Activated naive CD4-positive, alpha-beta T cell (primary cell): Measurements from ENCODE around the gene SHOX.
"Not testable (repeated sequence)": the region's sequence is repeated elsewhere in the genome, so short reads cannot be mapped to it uniquely, and the experiment has no call there.

Experiments used
- DNase-seq, 4 experiments: peaks; one replicate each; lab custom pipeline; 2025; lab: John Stamatoyannopoulos, UW

Gene SHOX

DNA sequence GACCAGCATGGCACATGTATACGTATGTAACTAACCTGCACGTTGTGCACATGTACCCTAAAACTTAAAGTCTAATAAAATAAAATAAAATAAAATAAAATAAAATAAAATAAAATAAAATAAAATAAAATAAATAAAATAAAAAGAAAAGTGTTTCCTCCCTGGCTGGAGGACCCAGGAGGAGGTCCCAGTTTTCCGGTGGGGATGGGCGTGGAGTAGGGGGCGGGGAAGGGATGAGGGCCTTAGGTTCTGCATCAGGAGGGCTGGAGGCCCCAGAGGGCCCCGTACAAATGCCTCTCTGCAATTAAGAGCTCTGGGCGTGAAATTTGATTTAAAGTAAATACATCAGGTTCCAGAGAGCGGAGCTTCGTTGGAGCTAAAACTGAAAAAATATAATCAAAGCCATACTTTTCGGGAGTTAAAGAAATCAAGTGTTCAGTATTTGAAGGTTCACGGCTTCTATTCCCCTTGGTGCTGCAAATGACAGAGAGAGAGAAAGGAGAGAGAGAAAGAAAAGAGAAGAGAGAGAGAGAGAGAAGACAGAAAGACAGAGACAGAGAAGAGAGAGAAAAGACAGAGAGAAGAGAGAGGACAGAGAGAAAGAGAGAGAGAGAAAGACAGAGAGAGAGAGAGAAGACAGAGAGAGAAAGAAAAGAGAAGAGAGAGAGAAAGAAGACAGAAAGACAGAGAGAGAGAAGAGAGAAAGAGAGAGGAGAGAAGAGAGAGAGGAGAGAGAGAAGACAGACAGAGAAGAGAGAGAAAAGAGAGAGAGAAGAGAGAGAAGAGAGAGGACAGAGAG is 8.7 kb upstream of the SHOX start:
- no peak for DNase-seq

DNA sequence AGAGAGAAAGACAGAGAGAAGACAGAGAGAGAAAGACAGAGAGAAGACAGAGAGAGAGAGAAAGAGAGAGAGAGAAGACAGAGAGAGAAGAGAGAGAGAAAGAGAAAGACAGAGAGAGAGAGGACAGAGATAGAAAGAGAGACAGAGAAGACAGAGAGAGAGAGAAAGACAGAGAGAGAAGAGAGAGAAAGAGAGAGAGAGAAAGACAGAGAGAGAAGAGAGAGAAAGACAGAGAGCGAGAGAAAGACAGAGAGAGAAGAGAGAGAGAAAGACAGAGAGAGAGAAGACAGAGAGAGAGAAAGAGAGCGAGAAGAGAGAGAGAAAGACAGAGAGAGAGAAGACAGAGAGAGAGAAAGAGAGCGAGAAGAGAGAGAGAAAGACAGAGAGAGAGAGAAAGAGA is 7.8 kb upstream of the SHOX start:
- DNase-seq, result not testable (repeated sequence)

DNA sequence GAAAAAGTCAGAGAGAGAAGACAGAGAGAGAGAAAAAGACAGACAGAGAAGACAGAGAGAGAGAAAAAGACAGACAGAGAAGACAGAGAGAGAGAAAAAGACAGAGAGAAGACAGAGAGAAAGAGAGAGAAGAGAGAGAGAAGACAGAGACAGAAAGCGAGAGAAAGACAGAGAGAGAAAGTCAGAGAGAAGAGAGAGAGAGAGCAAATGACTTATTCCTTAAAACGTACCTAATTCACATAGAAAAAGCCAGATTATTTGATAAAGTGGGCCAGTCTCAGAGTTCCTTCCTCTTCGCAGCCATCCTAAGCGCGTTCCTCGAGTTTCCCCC is 7.4 kb upstream of the SHOX start:
- DNase-seq, result no peak

DNA sequence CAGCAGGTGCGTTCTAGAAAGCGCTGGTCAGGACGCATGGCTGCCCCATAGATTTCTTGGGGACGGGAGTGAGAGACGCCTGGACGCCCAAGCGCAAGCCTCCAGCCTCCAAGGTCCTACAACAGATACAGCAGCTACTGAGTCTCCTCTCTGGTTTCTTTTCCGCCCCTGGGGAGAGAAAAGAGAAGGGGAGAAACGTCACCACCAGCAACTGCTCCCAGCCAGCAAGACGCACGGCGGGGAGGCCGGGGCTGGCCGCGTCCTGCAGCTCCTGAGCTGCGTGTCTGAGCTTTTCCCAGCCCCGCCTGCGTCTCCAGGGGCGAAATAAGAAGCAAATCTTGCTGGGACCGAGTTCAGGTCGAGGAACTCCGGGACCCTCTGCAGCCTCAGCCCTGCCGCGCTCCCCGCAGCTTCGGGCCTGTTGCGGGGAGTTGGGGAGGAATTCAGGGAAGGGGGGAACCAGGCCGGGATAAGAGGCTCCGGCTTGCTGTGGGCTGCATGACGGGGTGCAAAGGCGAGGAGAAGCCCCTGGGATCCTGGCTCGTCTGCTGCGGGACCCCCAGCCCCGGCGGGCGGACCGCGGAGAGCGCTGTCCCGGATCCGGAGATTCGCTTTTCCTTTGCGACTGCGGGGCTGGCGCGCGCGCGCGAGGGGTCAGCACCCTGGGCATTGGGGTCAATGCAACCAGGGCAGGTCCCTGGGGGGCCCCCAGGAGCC is 6.8 kb upstream of the SHOX start:
- no peak for DNase-seq

DNA sequence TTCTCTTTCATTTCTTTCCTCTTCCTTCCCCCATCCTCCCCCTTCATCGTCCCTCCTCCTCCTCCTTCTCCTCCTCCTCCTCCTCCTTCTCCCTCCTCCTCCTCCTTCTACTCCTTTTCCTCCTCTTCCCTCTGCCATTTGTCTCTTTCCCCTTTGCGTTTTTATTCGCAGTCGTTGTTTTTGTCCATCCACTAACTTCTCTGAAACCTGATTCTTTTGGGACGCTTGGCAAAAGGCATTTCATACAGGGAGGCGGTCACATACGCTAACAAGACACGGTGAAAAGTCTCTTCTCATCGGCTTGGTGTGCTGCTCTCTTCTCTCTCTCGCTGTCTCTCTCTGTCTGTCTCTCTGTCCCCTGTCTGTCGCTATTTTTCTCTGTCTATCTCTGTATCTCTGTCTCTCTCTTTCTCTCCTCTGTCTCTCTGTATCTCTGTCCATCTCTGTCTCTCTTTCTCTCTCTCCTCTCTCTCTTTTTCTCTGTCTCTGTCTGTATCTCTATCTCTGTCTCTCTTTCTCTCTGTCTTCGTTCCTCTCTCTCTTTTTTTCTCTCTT is 5.4 kb upstream of the SHOX start:
- no peak for DNase-seq

DNA sequence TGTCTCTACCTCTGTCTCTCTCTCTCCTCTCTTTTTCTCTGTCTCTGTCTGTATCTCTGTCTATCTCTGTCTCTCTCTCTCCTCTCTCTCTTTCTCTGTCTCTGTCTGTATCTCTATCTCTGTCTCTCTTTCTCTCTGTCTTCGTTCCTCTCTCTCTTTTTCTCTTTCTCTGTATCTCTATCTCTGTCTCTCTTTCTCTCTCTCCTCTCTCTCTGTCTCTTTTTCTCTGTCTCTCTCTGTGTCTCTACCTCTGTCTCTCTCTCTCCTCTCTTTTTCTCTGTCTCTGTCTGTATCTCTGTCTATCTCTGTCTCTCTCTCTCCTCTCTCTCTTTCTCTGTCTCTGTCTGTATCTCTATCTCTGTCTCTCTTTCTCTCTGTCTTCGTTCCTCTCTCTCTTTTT is 4.5 kb upstream of the SHOX start:
- DNase-seq, result not testable (repeated sequence)

DNA sequence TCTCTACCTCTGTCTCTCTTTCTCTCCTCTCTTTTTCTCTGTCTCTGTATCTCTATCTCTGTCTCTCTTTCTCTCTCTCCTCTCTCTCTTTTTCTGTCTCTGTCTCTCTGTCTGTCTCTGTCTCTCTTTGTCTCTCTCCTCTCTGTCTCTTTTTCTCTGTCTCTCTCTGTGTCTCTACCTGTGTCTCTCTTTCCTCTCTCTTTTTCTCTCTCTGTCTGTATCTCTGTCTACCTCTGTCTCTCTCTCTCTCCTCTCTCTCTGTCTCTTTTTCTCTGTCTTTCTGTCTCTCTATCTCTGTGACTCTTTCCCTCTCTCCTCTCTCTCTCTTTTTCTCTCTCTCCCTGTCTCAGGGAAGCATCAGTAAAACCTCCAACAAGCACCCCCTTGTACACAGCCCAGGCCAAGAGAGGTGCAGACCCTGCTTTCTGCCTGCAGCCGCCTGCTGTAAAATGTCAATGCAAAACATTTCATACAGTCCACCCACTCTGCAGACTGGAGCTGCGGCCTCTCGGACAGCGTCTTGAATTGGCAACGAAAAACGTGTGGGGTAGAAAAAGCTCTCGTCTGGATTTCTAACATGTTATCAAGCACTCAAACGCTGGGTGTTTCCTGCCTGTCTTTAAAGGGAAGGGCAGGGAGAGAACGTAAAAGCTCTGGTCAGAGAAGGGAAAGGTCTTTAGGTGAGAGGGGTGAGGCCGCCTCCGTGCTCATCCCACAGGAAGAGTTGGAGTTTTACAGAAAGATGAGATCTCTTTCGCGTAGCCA is 3.7 kb upstream of the SHOX start:
- DNase-seq, result no peak

DNA sequence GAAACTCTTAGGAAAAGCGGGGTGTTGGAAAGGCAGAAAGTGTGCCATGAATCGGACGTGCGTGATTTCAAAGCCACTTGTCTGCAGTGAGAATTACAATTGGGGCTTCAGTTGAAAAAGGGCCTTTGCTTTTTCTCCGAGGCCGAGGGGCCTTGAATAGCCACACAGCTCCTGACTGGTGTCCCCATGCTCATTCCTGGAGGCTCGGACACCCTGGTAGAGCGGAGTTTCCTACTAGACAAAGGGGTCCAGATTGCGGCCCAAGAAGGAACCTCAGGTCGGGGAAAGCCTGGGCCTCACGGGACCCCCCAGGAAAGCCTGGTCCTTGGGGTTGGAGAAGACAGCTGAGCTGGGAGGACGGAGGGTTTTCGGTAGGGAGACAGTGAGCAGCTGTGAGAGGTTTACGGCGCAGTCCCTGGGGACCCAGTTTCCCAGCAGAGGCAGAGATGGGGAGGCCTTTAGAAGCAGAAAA is 3.0 kb upstream of the SHOX start:
- no peak for DNase-seq

DNA sequence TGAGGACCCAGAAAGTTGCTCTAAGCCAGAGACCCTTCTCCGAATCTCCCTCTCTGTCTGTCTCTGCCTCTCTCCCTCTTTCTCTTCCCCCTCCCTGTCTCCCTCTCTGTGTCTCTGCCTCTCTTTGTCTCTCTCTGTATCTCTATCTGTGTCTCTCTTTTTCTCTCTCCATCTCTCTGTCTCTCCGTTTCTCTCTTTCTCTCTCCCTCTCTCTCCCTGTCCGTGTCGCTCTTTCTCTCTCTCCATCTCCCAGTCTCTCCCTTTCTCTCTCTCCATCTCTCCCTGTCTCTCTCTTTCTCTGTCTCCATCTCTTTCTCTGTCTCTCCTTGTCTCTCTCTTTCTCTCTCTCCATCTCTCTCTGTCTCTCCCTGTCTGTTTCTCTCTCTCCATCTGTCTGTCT is 2.6 kb upstream of the SHOX start:
- no peak for DNase-seq

DNA sequence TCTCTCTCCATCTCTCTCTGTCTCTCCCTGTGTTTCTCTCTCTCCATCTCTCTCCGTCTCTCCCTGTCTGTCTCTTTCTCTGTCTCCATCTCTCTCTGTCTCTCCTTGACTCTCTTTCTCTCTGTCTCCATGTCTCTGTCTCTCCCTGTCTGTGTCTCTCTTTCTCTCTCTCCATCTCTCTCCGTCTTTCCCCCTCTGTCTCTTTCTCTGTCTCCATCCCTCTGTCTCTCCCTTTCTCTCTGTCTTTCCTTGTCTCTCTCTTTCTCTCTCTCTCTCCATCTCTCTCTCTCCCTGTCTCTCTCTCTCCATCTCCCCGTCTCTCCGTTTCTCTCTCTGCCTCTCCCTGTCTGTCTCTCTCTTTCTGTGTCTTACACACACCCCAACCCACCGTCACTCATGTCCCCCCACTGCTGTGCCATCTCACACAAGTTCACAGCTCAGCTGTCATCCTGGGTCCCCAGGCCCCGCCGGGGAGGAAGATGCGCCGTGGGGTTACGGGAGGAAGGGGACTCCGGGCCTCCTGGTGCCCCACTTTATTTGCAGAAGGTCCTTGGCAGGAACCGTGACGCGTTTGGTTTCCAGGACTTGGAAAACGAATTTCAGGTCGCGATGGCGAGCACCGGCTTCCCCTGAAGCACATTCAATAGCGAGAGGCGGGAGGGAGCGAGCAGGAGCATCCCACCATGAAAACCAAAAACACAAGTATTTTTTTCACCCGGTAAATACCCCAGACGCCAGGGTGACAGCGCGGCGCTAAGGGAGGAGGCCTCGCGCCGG is 1.2 kb upstream of the SHOX start:
- no peak for DNase-seq

DNA sequence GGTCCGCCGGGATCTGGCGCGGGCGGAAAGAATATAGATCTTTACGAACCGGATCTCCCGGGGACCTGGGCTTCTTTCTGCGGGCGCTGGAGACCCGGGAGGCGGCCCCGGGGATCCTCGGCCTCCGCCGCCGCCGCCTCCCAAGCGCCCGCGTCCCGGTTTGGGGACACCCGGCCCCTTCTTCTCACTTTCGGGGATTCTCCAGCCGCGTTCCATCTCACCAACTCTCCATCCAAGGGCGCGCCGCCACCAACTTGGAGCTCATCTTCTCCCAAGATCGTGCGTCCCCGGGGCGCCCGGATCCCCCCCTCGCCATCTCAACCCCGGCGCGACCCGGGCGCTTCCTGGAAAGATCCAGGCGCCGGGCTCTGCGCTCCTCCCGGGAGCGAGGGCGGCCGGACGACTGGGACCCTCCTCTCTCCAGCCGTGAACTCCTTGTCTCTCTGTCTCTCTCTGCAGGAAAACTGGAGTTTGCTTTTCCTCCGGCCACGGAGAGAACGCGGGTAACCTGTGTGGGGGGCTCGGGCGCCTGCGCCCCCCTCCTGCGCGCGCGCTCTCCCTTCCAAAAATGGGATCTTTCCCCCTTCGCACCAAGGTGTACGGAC is 482 bp upstream of the SHOX start:
- no peak for DNase-seq

DNA sequence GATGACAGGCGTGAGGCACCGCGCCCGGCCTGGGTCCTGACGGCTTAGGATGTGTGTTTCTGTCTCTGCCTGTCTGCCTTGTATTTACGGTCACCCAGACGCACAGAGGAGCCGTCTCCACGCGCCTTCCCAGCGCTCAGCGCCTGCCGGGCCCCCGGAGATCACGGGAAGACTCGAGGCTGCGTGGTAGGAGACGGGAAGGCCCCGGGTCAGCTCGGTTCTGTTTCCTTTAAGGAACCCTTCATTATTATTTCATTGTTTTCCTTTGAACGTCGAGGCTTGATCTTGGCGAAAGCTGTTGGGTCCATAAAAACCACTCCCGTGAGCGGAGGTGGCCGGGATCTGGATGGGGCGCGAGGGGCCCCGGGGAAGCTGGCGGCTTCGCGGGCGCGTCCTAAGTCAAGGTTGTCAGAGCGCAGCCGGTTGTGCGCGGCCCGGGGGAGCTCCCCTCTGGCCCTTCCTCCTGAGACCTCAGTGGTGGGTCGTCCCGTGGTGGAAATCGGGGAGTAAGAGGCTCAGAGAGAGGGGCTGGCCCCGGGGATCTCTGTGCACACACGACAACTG is 1.3 kb downstream of the SHOX start:
- DNase-seq, result no peak

DNA sequence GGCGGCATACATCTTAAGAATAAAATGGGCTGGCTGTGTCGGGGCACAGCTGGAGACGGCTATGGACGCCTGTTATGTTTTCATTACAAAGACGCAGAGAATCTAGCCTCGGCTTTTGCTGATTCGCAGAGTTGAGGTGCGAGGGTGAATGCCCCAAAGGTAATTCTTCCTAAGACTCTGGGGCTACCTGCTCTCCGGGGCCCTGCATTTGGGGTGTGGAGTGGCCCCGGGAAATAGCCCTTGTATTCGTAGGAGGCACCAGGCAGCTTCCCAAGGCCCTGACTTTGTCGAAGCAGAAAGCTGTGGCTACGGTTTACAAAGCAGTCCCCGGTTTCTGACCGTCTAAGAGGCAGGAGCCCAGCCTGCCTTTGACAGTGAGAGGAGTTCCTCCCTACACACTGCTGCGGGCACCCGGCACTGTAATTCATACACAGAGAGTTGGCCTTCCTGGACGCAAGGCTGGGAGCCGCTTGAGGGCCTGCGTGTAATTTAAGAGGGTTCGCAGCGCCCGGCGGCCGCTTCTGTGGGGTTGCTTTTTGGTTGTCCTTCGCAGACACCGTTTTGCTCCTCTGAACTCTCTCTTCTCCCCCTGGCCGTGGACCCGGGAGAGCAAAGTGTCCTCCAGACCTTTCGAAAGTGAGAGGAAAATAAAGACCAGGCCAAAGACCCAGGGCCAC is 1.9 kb downstream of the SHOX start:
- DNase-seq, result no peak

DNA sequence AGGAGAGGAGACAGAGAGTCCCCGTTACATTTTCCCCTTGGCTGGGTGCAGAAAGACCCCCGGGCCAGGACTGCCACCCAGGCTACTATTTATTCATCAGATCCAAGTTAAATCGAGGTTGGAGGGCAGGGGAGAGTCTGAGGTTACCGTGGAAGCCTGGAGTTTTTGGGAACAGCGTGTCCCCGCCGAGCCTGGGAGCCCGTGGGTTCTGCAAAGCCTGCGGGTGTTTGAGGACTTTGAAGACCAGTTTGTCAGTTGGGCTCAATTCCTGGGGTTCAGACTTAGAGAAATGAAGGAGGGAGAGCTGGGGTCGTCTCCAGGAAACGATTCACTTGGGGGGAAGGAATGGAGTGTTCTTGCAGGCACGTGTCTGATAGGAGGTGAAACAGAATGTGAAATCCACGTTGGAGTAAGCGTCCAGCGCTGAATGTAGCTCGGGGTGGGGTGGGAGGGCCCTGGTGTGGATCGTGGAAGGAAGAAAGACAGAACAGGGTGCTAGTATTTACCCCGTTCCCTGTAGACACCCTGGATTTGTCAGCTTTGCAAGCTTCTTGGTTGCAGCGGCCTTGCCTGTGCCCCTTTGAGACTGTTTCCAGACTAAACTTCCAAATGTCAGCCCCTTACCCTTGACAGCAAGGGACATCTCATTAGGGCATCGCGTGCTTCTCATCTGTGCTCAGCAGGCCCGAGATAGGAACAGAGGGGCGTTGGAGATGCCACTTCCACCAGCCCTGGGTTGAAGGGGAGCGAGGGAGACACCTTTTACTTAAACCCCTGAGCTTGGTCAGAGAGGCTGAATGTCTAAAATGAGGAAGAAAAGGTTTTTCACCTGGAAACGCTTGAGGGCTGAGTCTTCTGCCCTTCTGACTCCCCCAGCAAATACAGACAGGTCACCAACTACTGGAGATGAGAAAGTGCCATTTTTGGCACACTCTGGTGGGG is 2.7 kb downstream of the SHOX start:
- no peak for DNase-seq

DNA sequence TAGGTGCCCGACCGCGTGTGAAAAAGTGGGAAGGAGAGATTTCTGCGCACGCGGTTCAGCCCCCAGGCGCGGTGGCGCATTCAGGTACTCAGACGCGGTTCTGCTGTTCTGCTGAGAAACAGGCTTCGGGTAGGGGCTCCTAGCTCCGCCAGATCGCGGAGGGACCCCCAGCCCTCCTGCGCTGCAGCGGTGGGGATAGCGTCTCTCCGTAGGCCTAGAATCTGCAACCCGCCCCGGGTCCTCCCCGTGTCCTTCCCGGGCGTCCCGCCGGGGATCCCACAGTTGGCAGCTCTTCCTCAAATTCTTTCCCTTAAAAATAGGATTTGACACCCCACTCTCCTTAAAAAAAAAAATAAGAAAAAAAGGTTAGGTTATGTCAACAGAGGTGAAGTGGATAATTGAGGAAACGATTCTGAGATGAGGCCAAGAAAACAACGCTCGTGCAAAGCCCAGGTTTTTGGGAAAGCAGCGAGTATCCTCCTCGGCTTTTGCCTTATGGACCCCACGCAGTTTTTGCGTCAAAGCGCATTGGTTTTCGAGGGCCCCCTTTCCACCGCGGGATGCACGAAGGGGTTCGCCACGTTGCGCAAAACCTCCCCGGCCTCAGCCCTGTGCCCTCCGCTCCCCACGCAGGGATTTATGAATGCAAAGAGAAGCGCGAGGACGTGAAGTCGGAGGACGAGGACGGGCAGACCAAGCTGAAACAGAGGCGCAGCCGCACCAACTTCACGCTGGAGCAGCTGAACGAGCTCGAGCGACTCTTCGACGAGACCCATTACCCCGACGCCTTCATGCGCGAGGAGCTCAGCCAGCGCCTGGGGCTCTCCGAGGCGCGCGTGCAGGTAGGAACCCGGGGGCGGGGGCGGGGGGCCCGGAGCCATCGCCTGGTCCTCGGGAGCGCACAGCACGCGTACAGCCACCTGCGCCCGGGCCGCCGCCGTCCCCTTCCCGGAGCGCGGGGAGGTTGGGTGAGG is 3.7 kb downstream of the SHOX start:
- DNase-seq, result no peak

DNA sequence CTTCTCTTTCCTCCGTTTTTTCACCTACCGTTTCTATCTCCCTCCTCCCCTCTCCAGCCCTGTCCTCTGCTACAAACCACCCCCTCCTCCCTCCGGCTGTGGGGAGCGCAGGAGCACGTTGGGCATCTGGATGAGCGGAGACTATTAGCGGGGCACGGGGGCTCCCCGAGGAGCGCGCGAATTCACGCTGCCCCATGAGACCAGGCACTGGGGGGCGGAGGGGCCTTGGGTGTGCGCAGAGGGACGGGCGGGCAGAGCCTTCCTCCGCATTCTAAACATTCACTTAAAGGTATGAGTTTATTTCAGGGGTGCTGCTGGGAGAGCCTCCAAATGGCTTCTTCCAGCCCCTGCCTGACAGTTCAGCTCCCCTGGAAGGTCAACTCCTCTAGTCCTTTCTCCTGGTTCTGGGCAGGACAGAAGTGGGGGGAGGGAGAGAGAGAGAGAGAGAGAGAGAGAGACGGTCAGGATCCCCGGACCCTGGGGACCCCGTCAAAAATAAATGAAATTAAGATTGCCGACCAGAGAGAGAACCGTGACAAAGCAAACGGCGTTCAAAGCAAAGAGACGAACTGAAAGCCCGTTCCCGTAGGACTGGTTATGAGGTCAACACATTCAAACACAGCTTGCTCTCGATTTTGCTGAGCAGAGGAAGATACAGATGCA is 5.0 kb downstream of the SHOX start:
- no peak for DNase-seq

DNA sequence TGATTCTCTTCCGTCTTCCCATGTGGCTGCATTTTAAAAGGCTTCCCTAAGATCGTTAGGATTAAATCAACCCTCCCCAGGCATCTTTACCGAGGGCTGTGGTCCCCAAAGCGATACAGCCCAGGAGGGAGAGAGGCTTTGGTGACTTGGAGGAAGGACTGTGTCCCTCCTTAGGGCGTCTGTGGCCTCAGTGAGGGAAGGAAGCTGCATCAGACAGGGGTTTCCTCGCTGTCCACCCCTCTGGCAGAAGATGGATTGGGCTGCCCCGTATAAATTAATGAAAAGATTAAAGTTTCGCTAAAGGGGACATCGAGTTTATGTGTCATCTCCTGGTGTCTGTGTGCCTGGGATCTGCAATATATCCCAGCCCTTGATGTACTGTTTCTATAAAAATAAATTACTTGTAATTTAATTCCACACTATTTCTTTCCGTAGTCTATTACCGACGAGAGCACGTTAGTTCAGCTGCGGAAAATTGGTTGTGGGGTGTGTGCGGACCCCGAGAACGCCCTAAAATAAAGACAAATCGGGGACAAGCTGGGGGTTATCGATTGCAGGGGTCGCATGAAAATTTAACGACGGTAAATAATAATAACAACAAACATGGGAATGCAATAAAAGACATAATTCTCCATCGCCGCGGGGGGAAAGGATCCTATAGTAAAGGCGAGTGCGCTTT is 6.5 kb downstream of the SHOX start:
- DNase-seq, result no peak
